Panc1 (cell line): ENCODE measurements around the gene KIF25.

Source experiments
- POLR2AphosphoS5 ChIP-seq: IDR thresholded peaks from 2 replicates; pipeline ENCODE4 v1.6.1; 2012; ENCODE audit warnings: mild to moderate bottlenecking, low read depth, low read length, moderate library complexity
- SIN3A ChIP-seq: IDR thresholded peaks from 2 replicates; pipeline ENCODE4 v1.6.1; 2012; ENCODE audit warnings: low read depth, mild to moderate bottlenecking, low read length, moderate library complexity, borderline replicate concordance; ENCODE audit not compliant: insufficient read depth
- TCF7L2 ChIP-seq: IDR thresholded peaks from 2 replicates; pipeline ENCODE4 v1.6.1; 2011; ENCODE audit warnings: mild to moderate bottlenecking, low read depth, low read length, inconsistent platforms
- TF ChIP-seq, protein P1 (sequence below): fragments of 450-650 bp; IDR thresholded peaks from 2 replicates; pipeline ENCODE4 v1.5.1; 2017; ENCODE audit warnings: mild to moderate bottlenecking
- TF ChIP-seq, protein P2 (sequence below), 2 experiments: IDR thresholded peaks; 2 replicates each; pipeline ENCODE4 v1.6.1; 2011 to 2012; ENCODE audit warnings: low read depth in 2 of 2, control low read depth in 1 of 2, low read length in 1 of 2, mild to moderate bottlenecking in 1 of 2, moderate library complexity in 1 of 2; ENCODE audit not compliant: insufficient read depth in 1 of 2

DNA sequence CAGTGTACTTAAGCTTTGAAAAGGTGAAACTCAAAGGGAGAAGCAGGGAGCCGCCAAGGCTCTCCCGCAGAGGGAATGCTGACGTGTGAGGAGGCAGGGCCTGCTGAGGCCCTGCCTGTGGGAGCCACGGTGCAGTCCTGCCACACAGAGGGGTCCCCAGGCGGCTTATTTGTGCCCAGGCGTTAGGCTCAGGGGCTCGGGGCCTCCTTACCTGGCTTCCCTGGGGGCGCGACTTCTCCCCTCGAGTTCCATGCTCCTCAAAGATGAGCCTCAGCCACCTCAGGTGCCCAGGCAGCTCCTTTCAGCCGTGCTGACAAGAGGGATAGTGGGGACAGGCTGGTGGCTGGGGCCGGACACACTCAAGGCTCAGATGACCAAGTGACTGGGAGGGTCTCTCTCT, 2.2 kb upstream of the KIF25 start:
- TF ChIP-seq, protein P1, sequence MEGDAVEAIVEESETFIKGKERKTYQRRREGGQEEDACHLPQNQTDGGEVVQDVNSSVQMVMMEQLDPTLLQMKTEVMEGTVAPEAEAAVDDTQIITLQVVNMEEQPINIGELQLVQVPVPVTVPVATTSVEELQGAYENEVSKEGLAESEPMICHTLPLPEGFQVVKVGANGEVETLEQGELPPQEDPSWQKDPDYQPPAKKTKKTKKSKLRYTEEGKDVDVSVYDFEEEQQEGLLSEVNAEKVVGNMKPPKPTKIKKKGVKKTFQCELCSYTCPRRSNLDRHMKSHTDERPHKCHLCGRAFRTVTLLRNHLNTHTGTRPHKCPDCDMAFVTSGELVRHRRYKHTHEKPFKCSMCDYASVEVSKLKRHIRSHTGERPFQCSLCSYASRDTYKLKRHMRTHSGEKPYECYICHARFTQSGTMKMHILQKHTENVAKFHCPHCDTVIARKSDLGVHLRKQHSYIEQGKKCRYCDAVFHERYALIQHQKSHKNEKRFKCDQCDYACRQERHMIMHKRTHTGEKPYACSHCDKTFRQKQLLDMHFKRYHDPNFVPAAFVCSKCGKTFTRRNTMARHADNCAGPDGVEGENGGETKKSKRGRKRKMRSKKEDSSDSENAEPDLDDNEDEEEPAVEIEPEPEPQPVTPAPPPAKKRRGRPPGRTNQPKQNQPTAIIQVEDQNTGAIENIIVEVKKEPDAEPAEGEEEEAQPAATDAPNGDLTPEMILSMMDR = no peak
- no peak for TF ChIP-seq SIN3A
- TF ChIP-seq, protein P2, sequence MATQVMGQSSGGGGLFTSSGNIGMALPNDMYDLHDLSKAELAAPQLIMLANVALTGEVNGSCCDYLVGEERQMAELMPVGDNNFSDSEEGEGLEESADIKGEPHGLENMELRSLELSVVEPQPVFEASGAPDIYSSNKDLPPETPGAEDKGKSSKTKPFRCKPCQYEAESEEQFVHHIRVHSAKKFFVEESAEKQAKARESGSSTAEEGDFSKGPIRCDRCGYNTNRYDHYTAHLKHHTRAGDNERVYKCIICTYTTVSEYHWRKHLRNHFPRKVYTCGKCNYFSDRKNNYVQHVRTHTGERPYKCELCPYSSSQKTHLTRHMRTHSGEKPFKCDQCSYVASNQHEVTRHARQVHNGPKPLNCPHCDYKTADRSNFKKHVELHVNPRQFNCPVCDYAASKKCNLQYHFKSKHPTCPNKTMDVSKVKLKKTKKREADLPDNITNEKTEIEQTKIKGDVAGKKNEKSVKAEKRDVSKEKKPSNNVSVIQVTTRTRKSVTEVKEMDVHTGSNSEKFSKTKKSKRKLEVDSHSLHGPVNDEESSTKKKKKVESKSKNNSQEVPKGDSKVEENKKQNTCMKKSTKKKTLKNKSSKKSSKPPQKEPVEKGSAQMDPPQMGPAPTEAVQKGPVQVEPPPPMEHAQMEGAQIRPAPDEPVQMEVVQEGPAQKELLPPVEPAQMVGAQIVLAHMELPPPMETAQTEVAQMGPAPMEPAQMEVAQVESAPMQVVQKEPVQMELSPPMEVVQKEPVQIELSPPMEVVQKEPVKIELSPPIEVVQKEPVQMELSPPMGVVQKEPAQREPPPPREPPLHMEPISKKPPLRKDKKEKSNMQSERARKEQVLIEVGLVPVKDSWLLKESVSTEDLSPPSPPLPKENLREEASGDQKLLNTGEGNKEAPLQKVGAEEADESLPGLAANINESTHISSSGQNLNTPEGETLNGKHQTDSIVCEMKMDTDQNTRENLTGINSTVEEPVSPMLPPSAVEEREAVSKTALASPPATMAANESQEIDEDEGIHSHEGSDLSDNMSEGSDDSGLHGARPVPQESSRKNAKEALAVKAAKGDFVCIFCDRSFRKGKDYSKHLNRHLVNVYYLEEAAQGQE (IDR thresholded peaks at IDR 0.05; ENCODE audit: insufficient read depth in 1 of 2, low read depth in 2 of 2, low read length in 1 of 2) = no peak
- no peak for TF ChIP-seq POLR2AphosphoS5
- TF ChIP-seq TCF7L2 = no peak
